ENCODE data around the gene PRSS21. TPM values are rescaled to one million over a fixed set of nuclear protein-coding genes. Genes with fewer than 3 reads are reported as not detected.

Gene PRSS21
- total and polyA plus RNA-seq, 2 donors from 2014 or later = 0.54 TPM; not detected in 1

DNA sequence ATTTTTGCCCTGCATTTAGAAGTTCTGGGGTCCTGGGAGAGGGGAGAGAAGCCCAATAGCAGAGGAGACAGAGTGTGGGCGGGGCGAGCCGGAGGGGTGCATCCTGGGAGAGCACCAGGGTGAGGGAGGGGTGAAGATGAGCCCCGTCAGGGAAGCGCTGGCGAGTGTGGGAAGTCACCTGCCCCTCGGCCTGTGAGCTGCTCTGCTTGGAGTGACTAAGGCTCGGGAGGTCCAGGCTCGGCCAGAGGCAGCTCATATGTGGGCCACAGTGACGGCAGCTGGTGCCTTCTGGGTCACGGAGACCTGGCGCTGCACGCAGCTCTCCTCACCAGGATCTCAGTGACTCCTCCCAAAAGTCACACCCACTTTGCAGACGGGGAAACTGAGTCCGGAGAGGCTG lies 14.2 kb downstream of the PRSS21 start:
- FAIRE-seq = no peak
- Histone ChIP-seq H3K27me3 (ENCODE audit: control insufficient read depth, insufficient read depth, low read length) (no peaks in the 10 kb centered on the region), H3K4me1 (ENCODE audit: control insufficient read depth in 2 of 3, insufficient read depth in 2 of 3, low read depth in 1 of 3, low read length in 3 of 3) (no peaks in the 10 kb centered on the region), H3K36me3 (ENCODE audit: control insufficient read depth in 2 of 3, insufficient read depth in 3 of 3, low read length in 3 of 3) (no peaks in the 10 kb centered on the region), H3K4me3 (ENCODE audit: low read length in 3 of 3) (no peak overlapping the region), H3K27ac (ENCODE audit: low read depth in 2 of 2, low read length in 2 of 2) (no peak overlapping the region), H3K9me3 (ENCODE audit: control insufficient read depth in 2 of 3, insufficient read depth in 1 of 3, low read length in 3 of 3) (no peaks in the 10 kb centered on the region), H3K9ac (ENCODE audit: low read length in 3 of 3) (no peak overlapping the region)
- TF ChIP-seq, protein P1, sequence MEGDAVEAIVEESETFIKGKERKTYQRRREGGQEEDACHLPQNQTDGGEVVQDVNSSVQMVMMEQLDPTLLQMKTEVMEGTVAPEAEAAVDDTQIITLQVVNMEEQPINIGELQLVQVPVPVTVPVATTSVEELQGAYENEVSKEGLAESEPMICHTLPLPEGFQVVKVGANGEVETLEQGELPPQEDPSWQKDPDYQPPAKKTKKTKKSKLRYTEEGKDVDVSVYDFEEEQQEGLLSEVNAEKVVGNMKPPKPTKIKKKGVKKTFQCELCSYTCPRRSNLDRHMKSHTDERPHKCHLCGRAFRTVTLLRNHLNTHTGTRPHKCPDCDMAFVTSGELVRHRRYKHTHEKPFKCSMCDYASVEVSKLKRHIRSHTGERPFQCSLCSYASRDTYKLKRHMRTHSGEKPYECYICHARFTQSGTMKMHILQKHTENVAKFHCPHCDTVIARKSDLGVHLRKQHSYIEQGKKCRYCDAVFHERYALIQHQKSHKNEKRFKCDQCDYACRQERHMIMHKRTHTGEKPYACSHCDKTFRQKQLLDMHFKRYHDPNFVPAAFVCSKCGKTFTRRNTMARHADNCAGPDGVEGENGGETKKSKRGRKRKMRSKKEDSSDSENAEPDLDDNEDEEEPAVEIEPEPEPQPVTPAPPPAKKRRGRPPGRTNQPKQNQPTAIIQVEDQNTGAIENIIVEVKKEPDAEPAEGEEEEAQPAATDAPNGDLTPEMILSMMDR (IDR thresholded peaks at IDR 0.05; ENCODE audit: borderline replicate concordance, extremely low read depth, insufficient read depth) = no peak
- intact Hi-C loops (cut with DNase I) = no loop called here
- DNase-seq = no peak

DNA sequence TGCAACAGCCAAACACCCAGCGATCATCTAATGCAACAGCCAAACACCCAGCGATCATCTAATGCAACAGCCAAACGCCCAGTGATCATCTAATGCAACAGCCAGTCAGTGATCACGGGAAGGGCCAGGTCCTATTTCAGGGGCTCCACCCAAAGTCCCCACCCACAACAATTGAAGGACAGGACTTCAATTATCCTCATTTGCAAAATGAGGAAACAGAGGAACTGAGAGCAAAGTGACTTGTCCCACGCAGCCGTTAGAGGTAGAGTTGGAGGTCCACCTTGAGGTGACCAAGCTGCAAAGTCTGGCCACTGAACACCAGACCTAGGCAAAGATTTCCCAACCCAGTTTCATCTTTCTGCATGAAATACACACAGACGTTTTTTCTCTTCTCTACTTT lies 16.7 kb downstream of the PRSS21 start:
- Histone ChIP-seq H3K9me3 (ENCODE audit: control insufficient read depth in 2 of 3, insufficient read depth in 1 of 3, low read length in 3 of 3) (no peaks in the 10 kb centered on the region), H3K36me3 (ENCODE audit: control insufficient read depth in 2 of 3, insufficient read depth in 3 of 3, low read length in 3 of 3) (no peaks in the 10 kb centered on the region), H3K27me3 (ENCODE audit: control insufficient read depth, insufficient read depth, low read length) (no peaks in the 10 kb centered on the region), H3K4me3 (ENCODE audit: low read length in 3 of 3) (no peak overlapping the region), H3K27ac (ENCODE audit: low read depth in 2 of 2, low read length in 2 of 2) (no peak overlapping the region), H3K9ac (ENCODE audit: low read length in 3 of 3) (no peak overlapping the region), H3K4me1 (ENCODE audit: control insufficient read depth in 2 of 3, insufficient read depth in 2 of 3, low read depth in 1 of 3, low read length in 3 of 3) (no peaks in the 10 kb centered on the region)
- DNase-seq (no peak), FAIRE-seq (no peak)
- TF ChIP-seq, protein P1 (IDR thresholded peaks at IDR 0.05; ENCODE audit: borderline replicate concordance, extremely low read depth, insufficient read depth) = no peak
- intact Hi-C loops (cut with DNase I) = no loop called here

DNA sequence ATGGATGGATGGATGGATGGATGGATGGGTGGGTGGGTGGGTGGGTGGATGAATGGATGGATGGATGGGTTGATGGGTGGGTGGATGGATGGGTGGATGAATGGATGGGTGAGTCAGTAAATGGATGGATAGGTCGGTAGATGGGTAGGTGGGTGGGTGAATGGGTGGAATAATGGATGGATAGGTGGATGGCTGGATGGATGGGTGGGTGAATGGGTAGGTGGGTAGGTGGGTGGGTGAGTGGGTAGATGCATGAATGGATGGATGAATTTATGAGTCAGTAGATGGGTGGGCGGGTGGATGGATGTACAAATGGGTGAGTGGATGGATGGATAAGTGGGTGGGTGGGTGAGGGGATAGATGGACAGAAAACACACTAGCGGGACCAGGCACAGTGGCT lies 17.9 kb downstream of the PRSS21 start:
- no peak for FAIRE-seq
- no peaks in the 10 kb centered on the region for H3K36me3 ChIP-seq (ENCODE audit: control insufficient read depth in 2 of 3, insufficient read depth in 3 of 3, low read length in 3 of 3)
- no peaks in the 10 kb centered on the region for H3K9me3 ChIP-seq (ENCODE audit: control insufficient read depth in 2 of 3, insufficient read depth in 1 of 3, low read length in 3 of 3)
- H3K27me3 ChIP-seq (ENCODE audit: control insufficient read depth, insufficient read depth, low read length) = no peaks in the 10 kb centered on the region
- no peak overlapping the region for H3K27ac ChIP-seq (ENCODE audit: low read depth in 2 of 2, low read length in 2 of 2)
- intact Hi-C loops (cut with DNase I) = no loop called here
- no peaks in the 10 kb centered on the region for H3K4me1 ChIP-seq (ENCODE audit: control insufficient read depth in 2 of 3, insufficient read depth in 2 of 3, low read depth in 1 of 3, low read length in 3 of 3)
- H3K4me3 ChIP-seq (ENCODE audit: low read length in 3 of 3) = no peak overlapping the region
- DNase-seq = no peak
- TF ChIP-seq, protein P1 (IDR thresholded peaks at IDR 0.05; ENCODE audit: borderline replicate concordance, extremely low read depth, insufficient read depth) = no peak
- no peak overlapping the region for H3K9ac ChIP-seq (ENCODE audit: low read length in 3 of 3)

Data from kidney (tissue), 14 donors.